Pancreas (tissue), 10 donors: Measurements from ENCODE around the gene PON3. TPM values are rescaled to one million over a fixed set of nuclear protein-coding genes. Genes with fewer than 3 reads are reported as not detected.

Experiments used
- ATAC-seq, 4 donors: fragments of 200-7000 bp; cut with Tn5 transposase; one replicate each; pipeline versions ENCODE4 v1.8.0 to v1.9.1; 2020; ENCODE audit warnings: mild to moderate bottlenecking in 4 of 4, moderate library complexity in 4 of 4
- DNase-seq, 6 donors: peaks; one replicate each; pipeline ENCODE4 v3.0.0-alpha.2; 2020
- FAIRE-seq: peaks from 2 replicates; lab custom pipeline; 2012; peaks lifted over from hg19 to GRCh38; lab: Jason Lieb, UNC
- H3K27ac ChIP-seq, 4 donors: fragments of 200-600 bp; sonication (generic); 1 replicate in 3 of 4; 2 replicates in 1 of 4; pipeline versions ENCODE4 v1.5.0 to v1.8.0; 2020
- H3K27me3 ChIP-seq, 4 donors: fragments of 200-600 bp; one replicate each; pipeline ENCODE4 v1.8.0; 2021
- H3K36me3 ChIP-seq, 3 donors: fragments of 200-600 bp; sonication (generic) in 1 of 3; one replicate each; pipeline versions ENCODE4 v1.5.0 to v1.8.0; 2020 to 2021
- H3K4me1 ChIP-seq, 3 donors: fragments of 200-600 bp; one replicate each; pipeline ENCODE4 v1.8.0; 2021
- H3K4me3 ChIP-seq, 4 donors: fragments of 200-600 bp; sonication (generic) in 2 of 4; one replicate each; pipeline versions ENCODE4 v1.5.0 to v1.8.0; 2020 to 2021
- H3K9me3 ChIP-seq, 4 donors: fragments of 200-600 bp; one replicate each; pipeline ENCODE4 v1.8.0; 2021
- CTCF ChIP-seq, 4 donors: fragments of 200-600 bp; sonication (generic) in 3 of 4; IDR thresholded peaks; one replicate each; pipeline versions ENCODE4 v1.5.0 to v1.8.0; 2021; ENCODE audit warnings: antibody characterized with exemption in 4 of 4
- WGBS, 2 donors: extraction: QIAGEN DNeasy Blood & Tissue Kit; methylation state at CpG; one replicate each; pipeline ENCODE4 v1.1.7; 2013; 5-methylcytosine and 5-hydroxymethylcytosine counted together
- intact Hi-C, 3 donors: fragments of 100-400 bp; cut with DNase I; formaldehyde crosslinking; loops; one replicate each; pipeline versions ENCODE4 v1.11.1 to v1.14.2; 2022
- polyA plus RNA-seq, 2 donors: library from polyadenylated mRNA; stranded (reverse); fragments of 200-250 nt; gene quantifications; one replicate each; pipeline ENCODE4 v1.2.3, GENCODE V29; 2013
- total RNA-seq, 6 donors: library from RNA; stranded (reverse); fragmentation: NEBNext Ultra II Directional in 4 of 6; extraction: Animal tissue kit (Norgen Biotek cat#: 25700) in 4 of 6; gene quantifications; one replicate each; pipeline versions ENCODE4 v1.2.1 to v1.2.4, GENCODE V29; 2021 to 2023
- donor health status: healthy with polysubstance abuse.
- donor health status: DM: no; HTN: no; CAD: no; lungs with moderate emphysema.
- donor health status: DM: no; HTN: no; CAD: no.
- donor health status: control.
- donor health status: control.
- donor health status: Bipolar disorder and iron deficiency.
- donor health status: DM: yes; HTN: yes; CAD: no.
- donor health status: DM: no; HTN: no; CAD: no.
- donor health status: DM: no; HTN: no; CAD: no.
- donor health status: DM: yes; HTN: yes; CAD: no.

The PON3 gene
- total and polyA plus RNA-seq, 8 donors: 2.4 to 9.3 (median 4.0) TPM

- 92 to 93% methylated on average over 18 of the region's 18 CpGs for WGBS, 2 donors
- H3K36me3 ChIP-seq: no peaks in the 10 kb centered on the region
- H3K4me1 ChIP-seq: no peaks in the 10 kb centered on the region
- no peak for TF ChIP-seq CTCF (IDR thresholded peaks at IDR 0.05)
- DNase-seq (peak in 1 of 6 donors; percentile 34), FAIRE-seq (no peak), ATAC-seq (no peak)
- H3K4me3 ChIP-seq: no peak overlapping the region
- intact Hi-C loops: no loop called here
- H3K27ac ChIP-seq: no peak overlapping the region
- no peaks in the 10 kb centered on the region for H3K9me3 ChIP-seq
- no peaks in the 10 kb centered on the region for H3K27me3 ChIP-seq
Measured at GRCh38 chr7:95376632-95377400, 19.4 kb downstream of the PON3 start.

GRCh38 chr7:95375591-95376257 lies 20.5 kb downstream of the PON3 start:
- no peak for TF ChIP-seq CTCF (IDR thresholded peaks at IDR 0.05)
- no peaks in the 10 kb centered on the region for H3K36me3 ChIP-seq
- DNase-seq (no peak), ATAC-seq (peak in 1 of 4 donors; percentile 22), FAIRE-seq (no peak)
- intact Hi-C loops: no loop called here
- H3K27ac ChIP-seq: no peak overlapping the region
- no peaks in the 10 kb centered on the region for H3K27me3 ChIP-seq
- no peaks in the 10 kb centered on the region for H3K4me1 ChIP-seq
- no peaks in the 10 kb centered on the region for H3K9me3 ChIP-seq
- 57 to 59% methylated on average over 2 of the region's 2 CpGs for WGBS, 2 donors
- no peak overlapping the region for H3K4me3 ChIP-seq

GRCh38 chr7:95373323-95373722 lies 22.9 kb downstream of the PON3 start:
- TF ChIP-seq CTCF (IDR thresholded peaks at IDR 0.05): no peak

GRCh38 chr7:95368235-95368634 lies 27.9 kb downstream of the PON3 start:
- Histone ChIP-seq H3K36me3 (no peaks in the 10 kb centered on the region), H3K27ac (no peak overlapping the region), H3K27me3 (no peaks in the 10 kb centered on the region), H3K4me1 (no peaks in the 10 kb centered on the region), H3K4me3 (no peak overlapping the region), H3K9me3 (no peaks in the 10 kb centered on the region)
- 83 to 85% methylated on average over 3 of the region's 3 CpGs for WGBS, 2 donors
- no peak for FAIRE-seq
- no peak for TF ChIP-seq CTCF (IDR thresholded peaks at IDR 0.05)
- DNase-seq: no peak
- no peak for ATAC-seq
- intact Hi-C loops: no loop called here

More at GRCh38 chr7:95373323-95373722, 22.9 kb downstream of the PON3 start:
- no peak overlapping the region for H3K4me3 ChIP-seq
- no peaks in the 10 kb centered on the region for H3K36me3 ChIP-seq
- intact Hi-C loops: no loop called here
- no peaks in the 10 kb centered on the region for H3K9me3 ChIP-seq
- 78 to 87% methylated on average over 4 of the region's 4 CpGs for WGBS, 2 donors
- no peak for DNase-seq
- H3K27me3 ChIP-seq: no peaks in the 10 kb centered on the region
- no peak overlapping the region for H3K27ac ChIP-seq
- H3K4me1 ChIP-seq: no peaks in the 10 kb centered on the region
- FAIRE-seq: no peak
- ATAC-seq: no peak

- no peak overlapping the region for H3K4me3 ChIP-seq
- no peak overlapping the region for H3K27ac ChIP-seq
- no peaks in the 10 kb centered on the region for H3K27me3 ChIP-seq
- H3K4me1 ChIP-seq: no peaks in the 10 kb centered on the region
- DNase-seq (no peak), FAIRE-seq (no peak), ATAC-seq (no peak)
- no peak for TF ChIP-seq CTCF (IDR thresholded peaks at IDR 0.05)
- H3K36me3 ChIP-seq: no peaks in the 10 kb centered on the region
- no peaks in the 10 kb centered on the region for H3K9me3 ChIP-seq
- WGBS, 2 donors: 87 to 95% methylated on average over 1 of the region's 1 CpG
- intact Hi-C loops: no loop called here
Measured at GRCh38 chr7:95367606-95368005, 28.6 kb downstream of the PON3 start.
